Effector memory CD8-positive, alpha-beta T cell (primary cell): Measurements from ENCODE around the gene KMT2D.

Experiments used
- ATAC-seq: fragments of 150-1000 bp; cut with Tn5 transposase; replicated peaks from 2 replicates; pipeline ENCODE4 v1.10.0; 2021; ENCODE audit warnings: mild to moderate bottlenecking, moderate library complexity
- DNase-seq, 3 experiments: peaks; one replicate each; pipeline ENCODE4 v3.0.0; 2021
- H3K27ac Mint-ChIP-seq, 2 donors: one replicate each; pipeline ENCODE4 v1.8.0; 2022; ENCODE audit warnings: mild to moderate bottlenecking in 2 of 2, mixed read lengths in 2 of 2, moderate library complexity in 2 of 2
- H3K27me3 Mint-ChIP-seq, 2 donors: one replicate each; pipeline ENCODE4 v1.8.0; 2022; ENCODE audit warnings: mixed read lengths in 2 of 2
- H3K36me3 Mint-ChIP-seq: one replicate; pipeline ENCODE4 v1.8.0; 2022; ENCODE audit warnings: mild to moderate bottlenecking, moderate library complexity, mixed read lengths; ENCODE audit not compliant: insufficient read depth
- H3K4me1 Mint-ChIP-seq, 2 donors: one replicate each; pipeline ENCODE4 v1.8.0; 2022; ENCODE audit warnings: low read depth in 2 of 2, mixed read lengths in 2 of 2
- H3K4me3 Mint-ChIP-seq, 2 donors: one replicate each; pipeline ENCODE4 v1.8.0; 2022; ENCODE audit warnings: mild to moderate bottlenecking in 2 of 2, mixed read lengths in 2 of 2, moderate library complexity in 2 of 2
- H3K9me3 Mint-ChIP-seq, 2 donors: one replicate each; pipeline ENCODE4 v1.8.0; 2022; ENCODE audit warnings: mixed read lengths in 2 of 2

Gene KMT2D

GRCh38 chr12:49093792-49094159 is 33.2 kb upstream of the KMT2D start:
- peak overlapping the region; percentile 15 to 31 for H3K4me3 Mint-ChIP-seq
- no peaks in the 10 kb centered on the region for H3K9me3 Mint-ChIP-seq
- no peak overlapping the region for H3K27ac Mint-ChIP-seq
- H3K27me3 Mint-ChIP-seq: peaks cover 43 to 70% of the 10 kb centered on the region in 2 donors
- peaks cover 21 to 27% of the 10 kb centered on the region in 2 donors for H3K4me1 Mint-ChIP-seq
- ATAC-seq: no peak
- peaks cover 23% of the 10 kb centered on the region for H3K36me3 Mint-ChIP-seq
- DNase-seq: no peak

- peaks cover 43 to 78% of the 10 kb centered on the region in 2 donors for H3K27me3 Mint-ChIP-seq
- no peak overlapping the region for H3K4me3 Mint-ChIP-seq
- no peak for ATAC-seq
- H3K4me1 Mint-ChIP-seq: peaks cover 27 to 32% of the 10 kb centered on the region in 2 donors
- H3K27ac Mint-ChIP-seq: no peak overlapping the region
- H3K9me3 Mint-ChIP-seq: no peaks in the 10 kb centered on the region
- DNase-seq: no peak
- H3K36me3 Mint-ChIP-seq: peaks cover 21% of the 10 kb centered on the region
These were observed 32.3 kb upstream of the KMT2D start for GRCh38 chr12:49092816-49093406.

- peaks cover 43 to 78% of the 10 kb centered on the region in 2 donors for H3K27me3 Mint-ChIP-seq
- DNase-seq (peak in 2 of 3 experiments; percentile 40 to 43), ATAC-seq (peak; percentile 31)
- no peaks in the 10 kb centered on the region for H3K9me3 Mint-ChIP-seq
- H3K27ac Mint-ChIP-seq: no peak overlapping the region
- peaks cover 27 to 32% of the 10 kb centered on the region in 2 donors for H3K4me1 Mint-ChIP-seq
- peak overlapping the region in 1 of 2 donors; percentile 73 for H3K4me3 Mint-ChIP-seq
- peaks cover 15% of the 10 kb centered on the region for H3K36me3 Mint-ChIP-seq
These were observed 31.7 kb upstream of the KMT2D start for GRCh38 chr12:49092086-49092815.

- H3K27ac Mint-ChIP-seq: no peak overlapping the region
- H3K9me3 Mint-ChIP-seq: no peaks in the 10 kb centered on the region
- H3K4me3 Mint-ChIP-seq: peak overlapping the region in 1 of 2 donors; percentile 73
- H3K4me1 Mint-ChIP-seq: peaks cover 27 to 32% of the 10 kb centered on the region in 2 donors
- DNase-seq (no peak), ATAC-seq (no peak)
- H3K27me3 Mint-ChIP-seq: peaks cover 43 to 78% of the 10 kb centered on the region in 2 donors
- peaks cover 15% of the 10 kb centered on the region for H3K36me3 Mint-ChIP-seq
These were observed 31.2 kb upstream of the KMT2D start for GRCh38 chr12:49091836-49092085.

- Mint-ChIP-seq H3K36me3 (peaks cover 15% of the 10 kb centered on the region), H3K27ac (no peak overlapping the region), H3K4me1 (peaks cover 27 to 32% of the 10 kb centered on the region in 2 donors), H3K9me3 (no peaks in the 10 kb centered on the region), H3K4me3 (peak overlapping the region; percentile 37 to 73), H3K27me3 (peaks cover 43 to 78% of the 10 kb centered on the region in 2 donors)
- ATAC-seq (no peak), DNase-seq (no peak)
These were observed 30.7 kb upstream of the KMT2D start for GRCh38 chr12:49091056-49091835.

GRCh38 chr12:49089821-49090773 is 29.5 kb upstream of the KMT2D start:
- DNase-seq: peak in 1 of 3 experiments; percentile 28
- Mint-ChIP-seq H3K4me1 (peaks cover 26 to 31% of the 10 kb centered on the region in 2 donors), H3K9me3 (no peaks in the 10 kb centered on the region), H3K4me3 (peak overlapping the region; percentile 73 to 74), H3K27me3 (peaks cover 39 to 71% of the 10 kb centered on the region in 2 donors), H3K36me3 (peaks cover 9% of the 10 kb centered on the region), H3K27ac (no peak overlapping the region)
- ATAC-seq: peak; percentile 40

GRCh38 chr12:49088932-49089330 is 28.3 kb upstream of the KMT2D start:
- Mint-ChIP-seq H3K27ac (no peak overlapping the region), H3K36me3 (peaks cover 6% of the 10 kb centered on the region), H3K4me1 (peaks cover 22 to 28% of the 10 kb centered on the region in 2 donors), H3K27me3 (peaks cover 33 to 59% of the 10 kb centered on the region in 2 donors), H3K4me3 (no peak overlapping the region), H3K9me3 (no peaks in the 10 kb centered on the region)
- ATAC-seq (no peak), DNase-seq (no peak)

- DNase-seq (peak; percentile 65 to 67 (median 67)), ATAC-seq (peak; percentile 85)
- no peak overlapping the region for H3K27ac Mint-ChIP-seq
- peaks cover 18 to 24% of the 10 kb centered on the region in 2 donors for H3K4me1 Mint-ChIP-seq
- peak overlapping the region; percentile 46 to 59 for H3K4me3 Mint-ChIP-seq
- H3K27me3 Mint-ChIP-seq: peaks cover 27 to 53% of the 10 kb centered on the region in 2 donors
- peaks cover 2% of the 10 kb centered on the region for H3K36me3 Mint-ChIP-seq
- no peaks in the 10 kb centered on the region for H3K9me3 Mint-ChIP-seq
These were observed 27.7 kb upstream of the KMT2D start for GRCh38 chr12:49088150-49088931.

- DNase-seq (no peak), ATAC-seq (no peak)
- Mint-ChIP-seq H3K9me3 (no peaks in the 10 kb centered on the region), H3K27ac (no peak overlapping the region), H3K36me3 (no peaks in the 10 kb centered on the region), H3K4me3 (no peak overlapping the region), H3K4me1 (peaks cover 12 to 17% of the 10 kb centered on the region in 2 donors), H3K27me3 (peaks cover 16 to 31% of the 10 kb centered on the region in 2 donors)
These were observed 25.5 kb upstream of the KMT2D start for GRCh38 chr12:49086116-49086515.

- H3K4me3 Mint-ChIP-seq: no peak overlapping the region
- DNase-seq (no peak), ATAC-seq (no peak)
- H3K9me3 Mint-ChIP-seq: no peaks in the 10 kb centered on the region
- H3K27me3 Mint-ChIP-seq: peaks cover 6 to 14% of the 10 kb centered on the region in 2 donors
- no peaks in the 10 kb centered on the region for H3K36me3 Mint-ChIP-seq
- peaks cover 6 to 7% of the 10 kb centered on the region in 2 donors for H3K4me1 Mint-ChIP-seq
- no peak overlapping the region for H3K27ac Mint-ChIP-seq
These were observed 23.8 kb upstream of the KMT2D start for GRCh38 chr12:49084438-49084837.

- Mint-ChIP-seq H3K36me3 (no peaks in the 10 kb centered on the region), H3K27me3 (peaks cover 0 to 6% of the 10 kb centered on the region in 2 donors), H3K4me1 (no peaks in the 10 kb centered on the region), H3K27ac (peak overlapping the region in 1 of 2 donors; percentile 46), H3K4me3 (no peak overlapping the region), H3K9me3 (no peaks in the 10 kb centered on the region)
- no peak for DNase-seq
- ATAC-seq: no peak
These were observed 19.2 kb upstream of the KMT2D start for GRCh38 chr12:49079793-49080192.

GRCh38 chr12:49070971-49071370 is 10.4 kb upstream of the KMT2D start:
- Mint-ChIP-seq H3K4me1 (peaks cover 13 to 17% of the 10 kb centered on the region in 2 donors), H3K27me3 (no peaks in the 10 kb centered on the region), H3K36me3 (peaks cover 6% of the 10 kb centered on the region), H3K27ac (peak overlapping the region in 1 of 2 donors; percentile 96), H3K9me3 (no peaks in the 10 kb centered on the region), H3K4me3 (peak overlapping the region in 1 of 2 donors; percentile 95)
- DNase-seq (no peak), ATAC-seq (no peak)
